Measurements from ENCODE around the gene RNU6-7.
A peak's percentile ranks its signal among the peaks of the same experiment; 100 is the strongest.

Gene RNU6-7

DNA sequence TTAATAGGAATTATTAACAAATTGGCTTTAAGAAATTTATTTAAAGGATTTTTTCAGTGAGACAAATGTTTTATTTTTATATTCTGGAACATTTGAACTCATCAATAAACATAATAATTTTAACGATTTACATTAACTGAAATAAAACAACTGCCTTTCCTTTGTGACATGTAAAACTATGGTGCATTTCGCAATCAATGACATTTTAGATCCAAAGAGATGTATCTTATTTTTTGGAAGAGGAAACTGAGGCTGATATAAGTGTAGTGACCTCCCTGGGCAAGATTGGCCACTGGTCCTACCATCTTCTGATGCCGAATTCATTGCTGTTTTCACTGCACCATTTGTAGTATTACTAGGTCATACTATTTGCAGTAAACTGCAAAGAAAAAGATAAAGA, 3.7 kb downstream of the RNU6-7 start:
- TF ChIP-seq, protein P1, sequence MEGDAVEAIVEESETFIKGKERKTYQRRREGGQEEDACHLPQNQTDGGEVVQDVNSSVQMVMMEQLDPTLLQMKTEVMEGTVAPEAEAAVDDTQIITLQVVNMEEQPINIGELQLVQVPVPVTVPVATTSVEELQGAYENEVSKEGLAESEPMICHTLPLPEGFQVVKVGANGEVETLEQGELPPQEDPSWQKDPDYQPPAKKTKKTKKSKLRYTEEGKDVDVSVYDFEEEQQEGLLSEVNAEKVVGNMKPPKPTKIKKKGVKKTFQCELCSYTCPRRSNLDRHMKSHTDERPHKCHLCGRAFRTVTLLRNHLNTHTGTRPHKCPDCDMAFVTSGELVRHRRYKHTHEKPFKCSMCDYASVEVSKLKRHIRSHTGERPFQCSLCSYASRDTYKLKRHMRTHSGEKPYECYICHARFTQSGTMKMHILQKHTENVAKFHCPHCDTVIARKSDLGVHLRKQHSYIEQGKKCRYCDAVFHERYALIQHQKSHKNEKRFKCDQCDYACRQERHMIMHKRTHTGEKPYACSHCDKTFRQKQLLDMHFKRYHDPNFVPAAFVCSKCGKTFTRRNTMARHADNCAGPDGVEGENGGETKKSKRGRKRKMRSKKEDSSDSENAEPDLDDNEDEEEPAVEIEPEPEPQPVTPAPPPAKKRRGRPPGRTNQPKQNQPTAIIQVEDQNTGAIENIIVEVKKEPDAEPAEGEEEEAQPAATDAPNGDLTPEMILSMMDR (conservative IDR thresholded peaks at IDR 0.05; ENCODE audit: low read depth, low read length), result no peak
- peak overlapping the region; percentile 45 for H3K4me2 ChIP-seq
- H3K4me1 ChIP-seq (ENCODE audit: low read depth, poor library complexity, severe bottlenecking), result peaks cover 17% of the 10 kb centered on the region
- no peaks in the 10 kb centered on the region for H3K36me3 ChIP-seq (ENCODE audit: insufficient read depth)
- H3K27me3 ChIP-seq (ENCODE audit: insufficient read depth, low read depth), result no peaks in the 10 kb centered on the region
- H3K9ac ChIP-seq, result no peak overlapping the region
- no peak overlapping the region for H2AFZ ChIP-seq (ENCODE audit: low read depth)
- H4K20me1 ChIP-seq (ENCODE audit: insufficient read depth), result no peaks in the 10 kb centered on the region
- H3K27ac ChIP-seq, result no peak overlapping the region
- no peaks in the 10 kb centered on the region for H3K79me2 ChIP-seq (ENCODE audit: insufficient read depth, low read depth)
- no peak overlapping the region for H3K4me3 ChIP-seq (IDR thresholded peaks at IDR 0.05; ENCODE audit: insufficient read depth, low read depth, low read length)

DNA sequence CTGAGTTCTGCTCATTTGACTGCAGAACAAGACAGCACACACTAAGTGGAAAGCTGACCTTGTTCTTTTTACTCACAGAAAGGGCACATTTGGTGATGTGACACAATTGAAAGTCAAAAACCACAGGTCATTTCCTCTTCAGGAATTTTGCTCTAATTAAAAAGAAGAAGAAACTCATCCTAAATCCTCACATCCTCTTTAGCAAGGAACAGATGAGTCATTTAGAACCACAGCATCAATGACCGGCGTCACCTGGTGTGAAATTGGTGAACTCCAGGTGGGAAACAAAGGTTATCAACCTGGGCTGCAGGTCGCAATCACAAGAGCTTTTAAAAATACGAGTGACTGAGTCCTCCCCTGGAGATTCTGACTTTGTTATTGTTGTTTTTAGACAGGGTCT, 4.1 kb downstream of the RNU6-7 start:
- H3K4me3 ChIP-seq (IDR thresholded peaks at IDR 0.05; ENCODE audit: insufficient read depth, low read depth, low read length), result no peak overlapping the region

DNA sequence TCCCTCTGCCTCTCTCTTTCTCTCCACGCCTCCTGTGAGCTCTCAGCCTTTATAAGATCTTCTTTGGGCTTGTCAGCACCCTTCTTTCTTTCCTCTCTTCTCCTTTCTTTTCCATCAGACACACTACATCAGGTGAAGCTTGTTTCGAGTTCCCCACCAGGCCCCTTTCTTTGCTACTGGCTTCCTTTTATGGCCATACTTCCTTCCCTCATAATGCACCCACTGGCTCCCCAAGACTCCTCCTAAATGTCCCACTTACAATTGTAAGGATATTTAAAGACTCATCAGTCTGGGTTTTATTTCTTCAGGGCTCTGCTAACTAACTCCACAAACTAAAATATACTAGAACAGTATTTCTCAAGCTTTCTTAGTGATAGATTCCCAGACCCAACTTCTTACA, 4.7 kb downstream of the RNU6-7 start:
- H3K4me2 ChIP-seq, result no peak overlapping the region

More for the DNA sequence above, 4.1 kb downstream of the RNU6-7 start:
- TF ChIP-seq, protein P1 (conservative IDR thresholded peaks at IDR 0.05; ENCODE audit: low read depth, low read length), result no peak
- Histone ChIP-seq H3K4me1 (ENCODE audit: low read depth, poor library complexity, severe bottlenecking) (peaks cover 17% of the 10 kb centered on the region), H3K27me3 (ENCODE audit: insufficient read depth, low read depth) (no peaks in the 10 kb centered on the region), H3K9ac (no peak overlapping the region), H3K36me3 (ENCODE audit: insufficient read depth) (no peaks in the 10 kb centered on the region), H4K20me1 (ENCODE audit: insufficient read depth) (no peaks in the 10 kb centered on the region), H3K27ac (no peak overlapping the region), H2AFZ (ENCODE audit: low read depth) (no peak overlapping the region), H3K79me2 (ENCODE audit: insufficient read depth, low read depth) (no peaks in the 10 kb centered on the region), H3K4me2 (peak overlapping the region; percentile 45)

DNA sequence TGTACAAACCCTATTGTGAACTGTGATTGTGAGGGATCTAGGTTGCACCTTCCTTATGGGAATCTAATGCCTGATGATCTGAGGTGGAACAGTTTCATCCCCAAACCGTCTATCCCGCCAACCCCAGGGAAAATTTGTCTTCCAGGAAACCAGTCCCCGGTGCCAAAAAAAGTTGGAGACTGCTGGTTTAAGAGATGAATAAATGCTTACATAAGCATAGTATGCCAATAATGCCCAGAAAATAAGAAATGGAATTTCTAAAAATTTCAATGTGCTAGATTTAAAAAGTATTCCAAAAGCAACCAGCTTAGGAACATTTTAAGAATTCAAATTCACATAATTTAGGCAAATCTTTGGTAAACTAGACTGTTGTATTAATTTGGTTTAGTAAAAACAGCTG, 6.6 kb downstream of the RNU6-7 start:
- no peak overlapping the region for H2AFZ ChIP-seq (ENCODE audit: low read depth)

More for the DNA sequence above, 4.7 kb downstream of the RNU6-7 start:
- no peak overlapping the region for H3K9ac ChIP-seq
- TF ChIP-seq, protein P1 (conservative IDR thresholded peaks at IDR 0.05; ENCODE audit: low read depth, low read length), result no peak
- H3K27ac ChIP-seq, result no peak overlapping the region
- H2AFZ ChIP-seq (ENCODE audit: low read depth), result no peak overlapping the region
- H3K4me1 ChIP-seq (ENCODE audit: low read depth, poor library complexity, severe bottlenecking), result peaks cover 17% of the 10 kb centered on the region
- no peaks in the 10 kb centered on the region for H3K36me3 ChIP-seq (ENCODE audit: insufficient read depth)
- no peaks in the 10 kb centered on the region for H3K27me3 ChIP-seq (ENCODE audit: insufficient read depth, low read depth)
- H4K20me1 ChIP-seq (ENCODE audit: insufficient read depth), result no peaks in the 10 kb centered on the region
- H3K79me2 ChIP-seq (ENCODE audit: insufficient read depth, low read depth), result no peaks in the 10 kb centered on the region
- no peak overlapping the region for H3K4me3 ChIP-seq (IDR thresholded peaks at IDR 0.05; ENCODE audit: insufficient read depth, low read depth, low read length)

More for the DNA sequence above, 6.6 kb downstream of the RNU6-7 start:
- H3K27me3 ChIP-seq (ENCODE audit: insufficient read depth, low read depth), result no peaks in the 10 kb centered on the region
- no peak overlapping the region for H3K4me3 ChIP-seq (IDR thresholded peaks at IDR 0.05; ENCODE audit: insufficient read depth, low read depth, low read length)
- no peaks in the 10 kb centered on the region for H4K20me1 ChIP-seq (ENCODE audit: insufficient read depth)
- peaks cover 17% of the 10 kb centered on the region for H3K4me1 ChIP-seq (ENCODE audit: low read depth, poor library complexity, severe bottlenecking)
- no peak overlapping the region for H3K27ac ChIP-seq
- TF ChIP-seq, protein P1 (conservative IDR thresholded peaks at IDR 0.05; ENCODE audit: low read depth, low read length), result no peak
- no peak overlapping the region for H3K4me2 ChIP-seq
- no peaks in the 10 kb centered on the region for H3K36me3 ChIP-seq (ENCODE audit: insufficient read depth)
- no peak overlapping the region for H3K9ac ChIP-seq
- no peaks in the 10 kb centered on the region for H3K79me2 ChIP-seq (ENCODE audit: insufficient read depth, low read depth)

Data from KMS-11 (cell line).